ENCODE data around the gene LCN2.

The LCN2 gene

GRCh38 chr9:128192601-128193371 lies 43.5 kb downstream of the LCN2 start:
- no peak for DNase-seq (ENCODE audit: low read depth in 2 of 2, low spot score in 1 of 2)

GRCh38 chr9:128193469-128194096 lies 44.3 kb downstream of the LCN2 start:
- DNase-seq (ENCODE audit: low read depth in 2 of 2, low spot score in 1 of 2) = no peak

GRCh38 chr9:128201441-128202369 lies 52.5 kb downstream of the LCN2 start:
- no peak for DNase-seq (ENCODE audit: low read depth in 2 of 2, low spot score in 1 of 2)

- no peak for DNase-seq (ENCODE audit: low read depth in 2 of 2, low spot score in 1 of 2)
Observed at GRCh38 chr9:128202648-128203023, 53.4 kb downstream of the LCN2 start.
